HepG2 (cell line): ENCODE measurements around the gene TTC39B. TPM values are rescaled to one million over a fixed set of nuclear protein-coding genes. Genes with fewer than 3 reads are reported as not detected.

Experiments used
- ATAC-seq: fragments of 200-7000 bp; cut with Tn5 transposase; 3 replicates; pipeline ENCODE4 v1.9.1; 2020; ENCODE audit warnings: mild to moderate bottlenecking, moderate library complexity
- BruUV-seq: library from RNA; stranded (reverse); fragments of 400-500 nt; replicated peaks from 2 replicates; lab custom pipeline; 2021; lab: Mats Ljungman, UMichigan
- CTCF ChIA-PET: fragments of 300-600 bp; formaldehyde crosslinking; extraction: SDS; loops from one replicate; lab custom pipeline; 2021; ENCODE audit warnings: low total read pairs, inconsistent platforms, low intra/inter-chr PET ratio; lab: Yijun Ruan, JAX
- POLR2A ChIA-PET: fragments of 350-600 bp; sonication (Branson Sonifier 250); formaldehyde crosslinking; loops from one replicate; lab custom pipeline; 2020; ENCODE audit warnings: antibody characterized with exemption, inconsistent platforms; lab: Yijun Ruan, JAX
- DNase-seq: peaks from one replicate; pipeline ENCODE4 v3.0.0-alpha.2; 2015; ENCODE audit warnings: low spot score
- FAIRE-seq: peaks from 3 replicates; lab custom pipeline; 2011; peaks lifted over from hg19 to GRCh38; lab: Jason Lieb, UNC
- H2AFZ ChIP-seq: one replicate; pipeline ENCODE4 v1.6.1; 2011; ENCODE audit warnings: low read length, inconsistent platforms
- H3K27ac ChIP-seq: fragments of 300-600 bp; 3 replicates; pipeline ENCODE4 v1.8.0; 2011; ENCODE audit warnings: mixed run types, mild to moderate bottlenecking, mixed read lengths, low read length, inconsistent platforms; ENCODE audit not compliant: insufficient read depth; ENCODE audit errors: extremely low read length
- H3K27me3 ChIP-seq, 2 experiments: fragments of 200-600 bp in 1 of 2; 2 replicates in 1 of 2; 3 replicates in 1 of 2; pipeline versions ENCODE4 v1.6.0 to v1.8.0; 2011; ENCODE audit warnings: low read length in 2 of 2, mild to moderate bottlenecking in 2 of 2, moderate library complexity in 2 of 2, inconsistent platforms in 1 of 2; ENCODE audit not compliant: insufficient read depth in 2 of 2, control insufficient read depth in 1 of 2
- H3K36me3 ChIP-seq, 2 experiments: fragments of 200-600 bp in 1 of 2; replicated peaks in 1 of 2; 2 replicates in 1 of 2; 3 replicates in 1 of 2; pipeline versions ENCODE4 v1.5.1 to v1.8.0; 2011; ENCODE audit warnings: low read length in 2 of 2, inconsistent platforms in 1 of 2; ENCODE audit not compliant: insufficient read depth in 2 of 2, control insufficient read depth in 1 of 2
- H3K4me1 ChIP-seq: 2 replicates; pipeline ENCODE4 v1.5.1; 2012; ENCODE audit warnings: low read length, inconsistent platforms; ENCODE audit not compliant: insufficient read depth
- H3K4me2 ChIP-seq: 2 replicates; pipeline ENCODE4 v1.6.0; 2011; ENCODE audit warnings: low read depth, low read length, inconsistent platforms
- H3K4me3 ChIP-seq, 3 experiments: fragments of 200-600 bp in 1 of 3; sonication (generic), shearing (Covaris generic) in 1 of 3; replicated peaks in 1 of 3; 2 replicates each; pipeline ENCODE4 v1.5.1; 2011 to 2016; ENCODE audit warnings: low read length in 3 of 3, inconsistent platforms in 2 of 3, low read depth in 2 of 3, mild to moderate bottlenecking in 2 of 3, control low read depth in 1 of 3, mixed read lengths in 1 of 3; ENCODE audit not compliant: insufficient read depth in 1 of 3
- H3K79me2 ChIP-seq: one replicate; pipeline ENCODE4 v1.6.1; 2011; ENCODE audit warnings: low read length, inconsistent platforms; ENCODE audit not compliant: insufficient read depth
- H3K9ac ChIP-seq: 2 replicates; pipeline ENCODE4 v1.6.0; 2011; ENCODE audit warnings: mild to moderate bottlenecking, low read depth, low read length, inconsistent platforms; ENCODE audit not compliant: insufficient read depth
- H3K9me3 ChIP-seq: 2 replicates; pipeline ENCODE4 v1.5.1; 2012; ENCODE audit warnings: mild to moderate bottlenecking, low read length
- H4K20me1 ChIP-seq: 2 replicates; pipeline ENCODE4 v1.6.0; 2011; ENCODE audit warnings: inconsistent platforms, mild to moderate bottlenecking, low read length, moderate library complexity; ENCODE audit not compliant: insufficient read depth
- ATRX ChIP-seq: sonication (generic); formaldehyde crosslinking; IDR thresholded peaks from 2 replicates; pipeline ENCODE4 v1.4.0; 2020; ENCODE audit warnings: missing genetic modification reagents, borderline replicate concordance
- CEBPG ChIP-seq: IDR thresholded peaks from 2 replicates; pipeline ENCODE4 v1.6.1; 2016
- CREM ChIP-seq, 2 experiments: sonication (generic) in 1 of 2; formaldehyde crosslinking in 1 of 2; IDR thresholded peaks; 2 replicates each; pipeline versions ENCODE4 v1.4.0 to v1.6.1; 2016 to 2020; ENCODE audit warnings: antibody characterized with exemption in 1 of 2, mild to moderate bottlenecking in 1 of 2, missing genetic modification reagents in 1 of 2
- EP300 ChIP-seq, 3 experiments: sonication (generic) in 1 of 3; formaldehyde crosslinking in 1 of 3; IDR thresholded peaks; 2 replicates each; pipeline versions ENCODE4 v1.5.1 to v1.6.1; 2011 to 2020; ENCODE audit warnings: low read depth in 2 of 3, low read length in 2 of 3, borderline replicate concordance in 1 of 3, improper control_type of control experiment in 1 of 3, mild to moderate bottlenecking in 1 of 3, missing genetic modification reagents in 1 of 3, moderate library complexity in 1 of 3
- ETV5 ChIP-seq: IDR thresholded peaks from 2 replicates; pipeline ENCODE4 v1.6.1; 2018; ENCODE audit warnings: missing biosample characterization, missing genetic modification reagents, inconsistent platforms, borderline replicate concordance
- GFI1 ChIP-seq: sonication (generic); formaldehyde crosslinking; IDR thresholded peaks from 2 replicates; pipeline ENCODE4 v1.5.0; 2020; ENCODE audit warnings: missing genetic modification reagents, mild to moderate bottlenecking, borderline replicate concordance
- HNF4A ChIP-seq: sonication (generic); formaldehyde crosslinking; IDR thresholded peaks from 2 replicates; pipeline ENCODE4 v1.4.0; 2020; ENCODE audit warnings: missing genetic modification reagents
- RXRB ChIP-seq: IDR thresholded peaks from 2 replicates; pipeline ENCODE4 v1.6.1; 2016; ENCODE audit warnings: borderline replicate concordance, missing genetic modification reagents, missing compliant biosample characterization
- SAP130 ChIP-seq: IDR thresholded peaks from 2 replicates; pipeline ENCODE4 v1.6.1; 2016; ENCODE audit warnings: low read depth
- SIX1 ChIP-seq: sonication (generic); formaldehyde crosslinking; IDR thresholded peaks from 2 replicates; pipeline ENCODE4 v1.4.0; 2020; ENCODE audit warnings: missing genetic modification reagents, borderline replicate concordance
- SMARCE1 ChIP-seq: fragments of 450-650 bp; IDR thresholded peaks from 2 replicates; pipeline ENCODE4 v1.6.1; 2017; ENCODE audit warnings: borderline replicate concordance
- ZBTB43 ChIP-seq: sonication (generic); formaldehyde crosslinking; conservative IDR thresholded peaks from 2 replicates; pipeline ENCODE4 v1.4.0; 2020; ENCODE audit warnings: missing genetic modification reagents
- ZGPAT ChIP-seq: IDR thresholded peaks from 2 replicates; pipeline ENCODE4 v1.6.1; 2016; ENCODE audit warnings: mild to moderate bottlenecking
- ZKSCAN5 ChIP-seq: sonication (generic); formaldehyde crosslinking; IDR thresholded peaks from 2 replicates; pipeline ENCODE4 v1.5.1; 2020; ENCODE audit warnings: mild to moderate bottlenecking, missing genetic modification reagents
- ZNF549 ChIP-seq: sonication (generic); formaldehyde crosslinking; IDR thresholded peaks from 2 replicates; pipeline ENCODE4 v1.5.0; 2020; ENCODE audit warnings: missing genetic modification reagents
- ZNF644 ChIP-seq: IDR thresholded peaks from 2 replicates; pipeline ENCODE4 v1.6.1; 2016; ENCODE audit warnings: low read depth
- ZSCAN20 ChIP-seq: sonication (generic); formaldehyde crosslinking; IDR thresholded peaks from 2 replicates; pipeline ENCODE4 v1.4.0; 2020; ENCODE audit warnings: missing genetic modification reagents, mild to moderate bottlenecking, borderline replicate concordance
- WGBS: methylation state at CpG from one replicate; pipeline ENCODE4 v1.1.6; 2017; ENCODE audit warnings: low lambda C conversion rate; 5-methylcytosine and 5-hydroxymethylcytosine counted together
- in situ Hi-C: cut with HindIII; loops from 2 replicates; pipeline ENCODE4 v1.10.0; 2017; ENCODE audit warnings: low pct_unique_long_range_greater_than_20kb; ENCODE audit not compliant: extremely low pct_ligation_motif_present
- intact Hi-C: fragments of 100-400 bp; cut with micrococcal nuclease; formaldehyde crosslinking; loops from one replicate; pipeline ENCODE4 v1.10.0; 2022; ENCODE audit not compliant: unreplicated experiment
- polyA plus RNA-seq, 8 experiments: library from polyadenylated mRNA; depleted of rRNA in 3 of 8; stranded (reverse) in 7 of 8; unstranded in 1 of 8; fragments of >200 nt; fragmentation: Illumina TruSeq in 4 of 8; extraction: Trizol in 4 of 8; gene quantifications; 2 replicates each; pipeline versions ENCODE4 v1.2.1 to v1.2.3, GENCODE V29; 2011 to 2016; ENCODE audit warnings: low read depth in 4 of 8, missing spikeins in 1 of 8, mixed read lengths in 1 of 8; ENCODE audit not compliant: insufficient read depth in 1 of 8
- total RNA-seq, 5 experiments: library from RNA; depleted of rRNA; stranded (reverse); fragments of >200 nt; fragmentation: Illumina TruSeq; extraction: Trizol; gene quantifications; 2 replicates each; pipeline ENCODE4 v1.2.3, GENCODE V29; 2016; ENCODE audit warnings: low read depth in 1 of 5

The TTC39B gene
- total and polyA plus RNA-seq, 2 of the 13 experiments (the other 11 are each of a cell fraction or from before 2014, with no cell fraction given), result 14.3 to 19.4 TPM

DNA sequence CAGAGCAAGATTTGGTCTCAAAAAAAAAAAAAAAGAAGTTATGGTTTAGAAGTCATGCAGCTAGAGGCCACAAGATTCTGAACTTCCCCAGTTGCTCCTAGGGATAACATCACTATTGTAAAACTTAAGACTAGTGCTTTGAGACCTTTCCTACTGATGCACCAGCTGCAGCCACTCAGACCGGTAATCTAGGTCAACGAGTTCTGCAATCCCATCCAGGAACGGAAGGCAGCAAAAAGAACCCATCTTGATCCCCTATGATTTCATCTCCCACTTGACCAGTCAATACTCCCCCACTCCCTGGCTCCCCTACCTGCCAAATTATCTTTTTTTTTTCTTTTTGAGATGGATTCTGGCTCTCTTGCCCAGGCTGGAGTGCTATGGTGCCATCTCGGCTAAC is 46.9 kb upstream of the TTC39B start:
- TF ChIP-seq SMARCE1, result no peak
- no peak for TF ChIP-seq ZKSCAN5 (CRISPR knock-in tag)
- no peak for TF ChIP-seq GFI1 (CRISPR knock-in tag)
- TF ChIP-seq, all 625 proteins: peak for 0
- ATAC-seq, result no peak
- no peak for FAIRE-seq
- Histone ChIP-seq H3K36me3 (no peaks in the 10 kb centered on the region), H4K20me1 (no peaks in the 10 kb centered on the region), H3K4me1 (peaks cover 87% of the 10 kb centered on the region), H3K4me3 (no peak overlapping the region), H3K27ac (no peak overlapping the region), H3K9ac (no peak overlapping the region), H2AFZ (no peak overlapping the region), H3K27me3 (no peaks in the 10 kb centered on the region), H3K79me2 (no peaks in the 10 kb centered on the region), H3K9me3 (no peaks in the 10 kb centered on the region), H3K4me2 (no peak overlapping the region)
- POLR2A ChIA-PET, result no interaction called here
- intact Hi-C loops (no loop called here), in situ Hi-C loops (no loop called here)
- CTCF ChIA-PET, result no interaction called here
- DNase-seq, result no peak
- BruUV-seq, result no TSS peak
- 100% methylated on average over 4 of the region's 4 CpGs for WGBS

- intact Hi-C loops (no loop called here), in situ Hi-C loops (no loop called here)
- no peaks in the 10 kb centered on the region for H3K36me3 ChIP-seq
- H3K9me3 ChIP-seq, result no peaks in the 10 kb centered on the region
- H3K27me3 ChIP-seq, result no peaks in the 10 kb centered on the region
- peak overlapping the region; percentile 29 for H3K4me2 ChIP-seq
- no TSS peak for BruUV-seq
- peaks cover 93% of the 10 kb centered on the region for H3K4me1 ChIP-seq
- peak; percentile 32 for ATAC-seq
- DNase-seq, result peak; percentile 47
- H2AFZ ChIP-seq, result no peak overlapping the region
- peak; percentile 47 for FAIRE-seq
- POLR2A ChIA-PET, result no interaction called here
- H3K4me3 ChIP-seq, result no peak overlapping the region
- WGBS, result 20% methylated on average over 2 of the region's 3 CpGs
- H4K20me1 ChIP-seq, result no peaks in the 10 kb centered on the region
- CTCF ChIA-PET, result no interaction called here
- no peaks in the 10 kb centered on the region for H3K79me2 ChIP-seq
- peak overlapping the region; percentile 83 for H3K27ac ChIP-seq
- peak overlapping the region; percentile 28; the same call in 1 of the 2 replicates for H3K9ac ChIP-seq
- TF ChIP-seq ZBTB43 (CRISPR knock-in tag) (peak; percentile 88), ZNF549 (CRISPR knock-in tag) (no peak), ZGPAT (CRISPR knock-in tag) (no peak), CREM (IDR thresholded peaks at IDR 0.05) (peak; percentile 36; the same call in 1 of the 2 replicates), CREM (CRISPR knock-in tag; IDR thresholded peaks at IDR 0.05) (no peak), ZSCAN20 (CRISPR knock-in tag) (peak; percentile 76), SIX1 (CRISPR knock-in tag) (peak; percentile 95), EP300 (IDR thresholded peaks at IDR 0.05; ENCODE audit: low read depth in 2 of 2, low read length in 2 of 2) (peak in 1 of 2 experiments; percentile 73; a peak in 1 of 4 replicates), EP300 (CRISPR knock-in tag; IDR thresholded peaks at IDR 0.05; ENCODE audit: borderline replicate concordance) (no peak), SAP130 (peak; percentile 25; the same call in 1 of the 2 replicates), CEBPG (peak; percentile 35; the same call in 1 of the 2 replicates), ATRX (CRISPR knock-in tag) (no peak), HNF4A (peak; percentile 44; the same call in 1 of the 2 replicates), RXRB (peak; percentile 70; the same call in 1 of the 2 replicates), ETV5 (CRISPR knock-in tag) (0 out of 2 replicates have a peak, but pooled peaks have one; percentile 28), ZNF644 (CRISPR knock-in tag) (peak; percentile 71; the same call in 1 of the 2 replicates)
These were observed 45.3 kb upstream of the TTC39B start for GRCh38 chr9:15352306-15352705.
